NCI-H2227 (cell line): ENCODE results near the gene CHN1.

ENCODE experiments used
- DNase-seq: peaks from one replicate; lab custom pipeline; 2025; ENCODE audit not compliant: unreplicated experiment; lab: John Stamatoyannopoulos, UW

Gene CHN1

GRCh38 chr2:174929786-174930185 lies 75.4 kb downstream of the CHN1 start:
- no peak for DNase-seq

- no peak for DNase-seq
Observed at GRCh38 chr2:174925046-174925784, 80.0 kb downstream of the CHN1 start.

GRCh38 chr2:174924061-174924693 lies 81.0 kb downstream of the CHN1 start:
- no peak for DNase-seq

GRCh38 chr2:174919947-174920595 lies 85.1 kb downstream of the CHN1 start:
- DNase-seq = no peak

GRCh38 chr2:174918886-174919526 lies 86.2 kb downstream of the CHN1 start:
- no peak for DNase-seq

- DNase-seq = no peak
Observed at GRCh38 chr2:174916270-174916930, 88.8 kb downstream of the CHN1 start.

GRCh38 chr2:174914853-174915760 lies 90.1 kb downstream of the CHN1 start:
- DNase-seq = peak; percentile 24

GRCh38 chr2:174908284-174908683 lies 96.9 kb downstream of the CHN1 start:
- DNase-seq = no peak

- no peak for DNase-seq
Observed at GRCh38 chr2:174903264-174903556, 102.0 kb downstream of the CHN1 start.

- DNase-seq = peak; percentile 14
Observed at GRCh38 chr2:174902506-174903263, 102.5 kb downstream of the CHN1 start.

GRCh38 chr2:174901075-174901474 lies 104.1 kb downstream of the CHN1 start:
- DNase-seq = no peak

- no peak for DNase-seq
Observed at GRCh38 chr2:174897286-174897685, 107.9 kb downstream of the CHN1 start.

GRCh38 chr2:174893018-174893417 lies 112.2 kb downstream of the CHN1 start:
- DNase-seq = no peak

GRCh38 chr2:174892546-174892945 lies 112.6 kb downstream of the CHN1 start:
- DNase-seq = no peak

- DNase-seq = no peak
Observed at GRCh38 chr2:174888646-174889271, 116.4 kb downstream of the CHN1 start.

- no peak for DNase-seq
Observed at GRCh38 chr2:174888146-174888545, 117.0 kb downstream of the CHN1 start.

- DNase-seq = no peak
Observed at GRCh38 chr2:174882416-174882815, 122.8 kb downstream of the CHN1 start.

GRCh38 chr2:174881678-174882077 lies 123.5 kb downstream of the CHN1 start:
- DNase-seq = no peak

- DNase-seq = peak; percentile 38
Observed at GRCh38 chr2:174878537-174879147, 126.5 kb downstream of the CHN1 start.
